ENCODE results near the gene SEC14L6. TPM values are rescaled to one million over a fixed set of nuclear protein-coding genes. Genes with fewer than 3 reads are reported as not detected.

Gene SEC14L6
- total RNA-seq, 2 donors from 2014 or later = 1.6 to 2.1 TPM

DNA sequence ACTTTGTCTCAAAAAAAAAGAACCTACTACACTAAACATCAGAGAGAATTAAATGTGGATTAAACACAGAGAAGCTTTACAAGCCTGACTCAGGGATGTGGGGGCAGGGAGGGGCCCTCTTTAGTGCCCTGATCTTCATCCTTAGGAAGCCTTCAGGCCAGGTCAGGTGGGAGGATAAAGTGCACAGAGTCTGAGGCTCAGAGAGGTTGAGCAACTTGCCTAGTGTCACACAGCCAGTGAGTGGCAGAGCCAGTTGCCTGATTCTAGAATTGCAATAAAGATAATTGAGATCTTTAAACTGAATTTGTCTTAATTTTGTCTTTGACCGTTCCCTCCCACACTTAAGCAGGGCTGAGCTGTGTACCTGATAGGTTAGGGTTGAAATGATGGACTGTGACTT, 7.2 kb downstream of the SEC14L6 start:
- Histone ChIP-seq H3K27ac (ENCODE audit: low read depth, low read length) (no peak overlapping the region), H3K9ac (ENCODE audit: extremely low read depth, low read length, poor library complexity, severe bottlenecking) (no peak overlapping the region), H3K36me3 (ENCODE audit: control insufficient read depth, insufficient read depth, low read length) (no peaks in the 10 kb centered on the region), H3K4me3 (ENCODE audit: low read length) (no peak overlapping the region), H3K4me1 (ENCODE audit: control insufficient read depth, insufficient read depth, low read length) (no peaks in the 10 kb centered on the region), H3K9me3 (ENCODE audit: control insufficient read depth, low read length) (no peaks in the 10 kb centered on the region), H3K27me3 (ENCODE audit: control insufficient read depth, insufficient read depth, low read length, poor library complexity, severe bottlenecking) (peaks cover 16% of the 10 kb centered on the region)
- Mint-ChIP-seq H3K36me3 (ENCODE audit: low read depth) (no peaks in the 10 kb centered on the region), H3K4me3 (no peak overlapping the region), H3K4me1 (peaks cover 1% of the 10 kb centered on the region), H3K9me3 (no peaks in the 10 kb centered on the region), H3K27me3 (ENCODE audit: insufficient read depth) (peaks cover 16% of the 10 kb centered on the region), H3K27ac (no peak overlapping the region)
- WGBS, 2 experiments (ENCODE audit: insufficient coverage in 1 of 2, insufficient read length in 1 of 2) = 100% methylated on average over 1 of the region's 1 CpG
- DNase-seq = no peak
- TF ChIP-seq, protein P1, sequence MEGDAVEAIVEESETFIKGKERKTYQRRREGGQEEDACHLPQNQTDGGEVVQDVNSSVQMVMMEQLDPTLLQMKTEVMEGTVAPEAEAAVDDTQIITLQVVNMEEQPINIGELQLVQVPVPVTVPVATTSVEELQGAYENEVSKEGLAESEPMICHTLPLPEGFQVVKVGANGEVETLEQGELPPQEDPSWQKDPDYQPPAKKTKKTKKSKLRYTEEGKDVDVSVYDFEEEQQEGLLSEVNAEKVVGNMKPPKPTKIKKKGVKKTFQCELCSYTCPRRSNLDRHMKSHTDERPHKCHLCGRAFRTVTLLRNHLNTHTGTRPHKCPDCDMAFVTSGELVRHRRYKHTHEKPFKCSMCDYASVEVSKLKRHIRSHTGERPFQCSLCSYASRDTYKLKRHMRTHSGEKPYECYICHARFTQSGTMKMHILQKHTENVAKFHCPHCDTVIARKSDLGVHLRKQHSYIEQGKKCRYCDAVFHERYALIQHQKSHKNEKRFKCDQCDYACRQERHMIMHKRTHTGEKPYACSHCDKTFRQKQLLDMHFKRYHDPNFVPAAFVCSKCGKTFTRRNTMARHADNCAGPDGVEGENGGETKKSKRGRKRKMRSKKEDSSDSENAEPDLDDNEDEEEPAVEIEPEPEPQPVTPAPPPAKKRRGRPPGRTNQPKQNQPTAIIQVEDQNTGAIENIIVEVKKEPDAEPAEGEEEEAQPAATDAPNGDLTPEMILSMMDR (conservative IDR thresholded peaks at IDR 0.05) = no peak

DNA sequence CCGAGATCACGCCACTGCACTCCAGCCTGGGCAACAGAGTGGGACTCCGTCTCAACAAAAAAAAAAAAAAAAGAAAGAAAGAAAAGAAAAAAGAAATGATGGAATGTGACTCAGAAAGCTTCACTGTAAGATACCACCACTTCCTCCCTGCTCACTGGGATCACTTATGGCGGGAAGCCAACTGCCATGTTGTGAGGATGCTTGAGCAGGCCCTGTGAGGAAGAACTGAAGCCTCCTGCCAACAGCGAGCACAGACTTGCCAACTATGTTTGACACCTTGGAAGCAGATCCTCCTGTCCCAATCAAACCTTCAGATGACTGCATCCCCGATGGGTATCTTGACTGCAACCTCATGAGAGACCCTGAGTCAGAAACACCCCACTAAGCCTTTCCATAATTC, 8.3 kb downstream of the SEC14L6 start:
- Histone ChIP-seq H3K36me3 (ENCODE audit: control insufficient read depth, insufficient read depth, low read length) (no peaks in the 10 kb centered on the region), H3K9ac (ENCODE audit: extremely low read depth, low read length, poor library complexity, severe bottlenecking) (no peak overlapping the region), H3K4me3 (ENCODE audit: low read length) (no peak overlapping the region), H3K9me3 (ENCODE audit: control insufficient read depth, low read length) (no peaks in the 10 kb centered on the region), H3K27me3 (ENCODE audit: control insufficient read depth, insufficient read depth, low read length, poor library complexity, severe bottlenecking) (peaks cover 8% of the 10 kb centered on the region), H3K4me1 (ENCODE audit: control insufficient read depth, insufficient read depth, low read length) (no peaks in the 10 kb centered on the region), H3K27ac (ENCODE audit: low read depth, low read length) (no peak overlapping the region)
- Mint-ChIP-seq H3K36me3 (ENCODE audit: low read depth) (no peaks in the 10 kb centered on the region), H3K27me3 (ENCODE audit: insufficient read depth) (peaks cover 8% of the 10 kb centered on the region), H3K4me1 (peaks cover 1% of the 10 kb centered on the region), H3K9me3 (no peaks in the 10 kb centered on the region), H3K27ac (no peak overlapping the region), H3K4me3 (no peak overlapping the region)
- no peak for DNase-seq
- 98% methylated on average over 5 of the region's 6 CpGs for WGBS, 2 experiments (ENCODE audit: insufficient coverage in 1 of 2, insufficient read length in 1 of 2)
- TF ChIP-seq, protein P1 (conservative IDR thresholded peaks at IDR 0.05) = no peak

DNA sequence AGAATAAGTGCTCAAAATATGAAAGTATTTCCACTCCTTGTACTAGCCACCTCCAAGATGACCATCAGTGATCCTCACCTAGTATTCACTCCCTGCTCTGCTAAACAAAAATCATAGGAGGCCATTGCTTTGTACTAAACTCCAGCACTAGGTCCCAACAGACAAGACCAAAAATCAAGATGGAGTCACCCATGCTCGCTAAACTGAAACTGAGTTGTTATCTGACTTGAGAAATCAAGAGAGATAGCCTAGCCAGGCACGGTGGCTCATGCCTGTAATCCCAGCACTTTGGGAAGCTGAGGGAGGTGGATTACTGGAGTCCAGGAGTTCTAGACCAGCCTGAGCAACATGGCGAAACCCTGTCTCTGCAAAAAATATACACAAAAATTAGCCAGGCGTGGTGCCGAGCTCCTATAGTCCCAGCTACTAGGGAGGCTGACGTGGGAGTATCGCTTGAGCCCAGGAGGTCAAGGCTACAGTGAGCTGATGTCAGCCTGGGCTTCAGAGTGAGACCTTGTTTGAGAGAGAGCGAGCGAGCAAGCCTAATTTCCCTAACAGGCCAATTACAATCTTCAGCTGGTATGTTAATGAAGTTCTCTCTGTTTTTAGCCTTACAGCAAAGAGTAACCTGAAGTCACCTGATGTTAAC, 9.3 kb downstream of the SEC14L6 start:
- 80 to 87% methylated on average over 9 of the region's 9 CpGs for WGBS, 2 experiments (ENCODE audit: insufficient coverage in 1 of 2, insufficient read length in 1 of 2)
- H3K4me1 ChIP-seq (ENCODE audit: control insufficient read depth, insufficient read depth, low read length) = no peaks in the 10 kb centered on the region
- H3K9ac ChIP-seq (ENCODE audit: extremely low read depth, low read length, poor library complexity, severe bottlenecking) = no peak overlapping the region
- TF ChIP-seq, protein P1 (conservative IDR thresholded peaks at IDR 0.05) = no peak
- H3K27me3 ChIP-seq (ENCODE audit: control insufficient read depth, insufficient read depth, low read length, poor library complexity, severe bottlenecking) = no peaks in the 10 kb centered on the region
- Mint-ChIP-seq H3K27me3 (ENCODE audit: insufficient read depth) (no peaks in the 10 kb centered on the region), H3K4me3 (no peak overlapping the region), H3K36me3 (ENCODE audit: low read depth) (no peaks in the 10 kb centered on the region), H3K9me3 (no peaks in the 10 kb centered on the region), H3K4me1 (peaks cover 1% of the 10 kb centered on the region), H3K27ac (no peak overlapping the region)
- H3K27ac ChIP-seq (ENCODE audit: low read depth, low read length) = no peak overlapping the region
- H3K36me3 ChIP-seq (ENCODE audit: control insufficient read depth, insufficient read depth, low read length) = no peaks in the 10 kb centered on the region
- H3K9me3 ChIP-seq (ENCODE audit: control insufficient read depth, low read length) = no peaks in the 10 kb centered on the region
- H3K4me3 ChIP-seq (ENCODE audit: low read length) = no peak overlapping the region
- DNase-seq = no peak
